Measurements from ENCODE around the gene FLG.
"Not testable (repeated sequence)": the region's sequence is repeated elsewhere in the genome, so short reads cannot be mapped to it uniquely, and the experiment has no call there.

DNA sequence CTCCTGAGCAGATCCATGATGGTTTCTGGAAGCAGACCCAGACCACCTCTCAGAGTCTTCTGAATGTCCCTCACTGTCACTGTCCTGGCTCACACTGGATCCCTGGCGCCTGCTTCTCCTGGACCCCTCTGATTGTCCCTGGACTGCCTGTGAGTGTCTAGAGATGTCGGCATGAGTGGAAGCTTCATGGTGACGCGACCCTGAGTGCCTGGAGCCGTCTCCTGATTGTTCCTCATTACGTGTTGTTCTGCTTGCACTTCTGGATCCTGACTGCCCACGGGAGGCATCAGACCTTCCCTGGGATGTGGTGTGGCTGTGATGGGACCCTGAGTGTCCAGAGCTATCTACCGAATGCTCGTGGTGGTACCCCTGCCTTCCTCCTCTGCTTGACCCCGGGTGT lies 18.9 kb downstream of the FLG start:
- not testable (repeated sequence) for TF ChIP-seq POLR2AphosphoS5 (IDR thresholded peaks at IDR 0.05); POLR2A (IDR thresholded peaks at IDR 0.05; ENCODE audit: low read depth)
- TF ChIP-seq, protein P1, sequence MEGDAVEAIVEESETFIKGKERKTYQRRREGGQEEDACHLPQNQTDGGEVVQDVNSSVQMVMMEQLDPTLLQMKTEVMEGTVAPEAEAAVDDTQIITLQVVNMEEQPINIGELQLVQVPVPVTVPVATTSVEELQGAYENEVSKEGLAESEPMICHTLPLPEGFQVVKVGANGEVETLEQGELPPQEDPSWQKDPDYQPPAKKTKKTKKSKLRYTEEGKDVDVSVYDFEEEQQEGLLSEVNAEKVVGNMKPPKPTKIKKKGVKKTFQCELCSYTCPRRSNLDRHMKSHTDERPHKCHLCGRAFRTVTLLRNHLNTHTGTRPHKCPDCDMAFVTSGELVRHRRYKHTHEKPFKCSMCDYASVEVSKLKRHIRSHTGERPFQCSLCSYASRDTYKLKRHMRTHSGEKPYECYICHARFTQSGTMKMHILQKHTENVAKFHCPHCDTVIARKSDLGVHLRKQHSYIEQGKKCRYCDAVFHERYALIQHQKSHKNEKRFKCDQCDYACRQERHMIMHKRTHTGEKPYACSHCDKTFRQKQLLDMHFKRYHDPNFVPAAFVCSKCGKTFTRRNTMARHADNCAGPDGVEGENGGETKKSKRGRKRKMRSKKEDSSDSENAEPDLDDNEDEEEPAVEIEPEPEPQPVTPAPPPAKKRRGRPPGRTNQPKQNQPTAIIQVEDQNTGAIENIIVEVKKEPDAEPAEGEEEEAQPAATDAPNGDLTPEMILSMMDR (IDR thresholded peaks at IDR 0.05): not testable (repeated sequence)

Data from esophagus muscularis mucosa (tissue), 3 donors.